MCF 10A (cell line): ENCODE results near the gene RPL7L1. TPM values are rescaled to one million over a fixed set of nuclear protein-coding genes. Genes with fewer than 3 reads are reported as not detected.

Experiments
- BruUV-seq: library from RNA; stranded (reverse); fragments of 400-500 nt; replicated peaks from 2 replicates; lab custom pipeline; 2021; lab: Mats Ljungman, UMichigan
- CTCF ChIA-PET: fragments of 300-600 bp; sonication (Branson Sonifier 250); formaldehyde crosslinking; extraction: SDS; loops from one replicate; lab custom pipeline; 2021; ENCODE audit warnings: antibody characterized with exemption, inconsistent platforms; lab: Yijun Ruan, JAX
- POLR2A ChIA-PET: fragments of 300-600, 350-650 bp; sonication (Branson Sonifier 250); formaldehyde crosslinking; extraction: SDS; loops from one replicate; lab custom pipeline; 2020; ENCODE audit warnings: antibody characterized with exemption, inconsistent platforms; lab: Yijun Ruan, JAX
- DNase-seq: peaks from one replicate; pipeline ENCODE4 v3.0.0-alpha.2; 2018; ENCODE audit not compliant: unreplicated experiment
- H3K27ac Mint-ChIP-seq: one replicate; pipeline ENCODE4 v1.8.0; 2022; ENCODE audit warnings: mild to moderate bottlenecking, low read depth, mixed read lengths; ENCODE audit not compliant: unreplicated experiment
- H3K27me3 Mint-ChIP-seq: one replicate; pipeline ENCODE4 v1.8.0; 2022; ENCODE audit warnings: mixed read lengths; ENCODE audit not compliant: insufficient read depth, unreplicated experiment
- H3K36me3 Mint-ChIP-seq: one replicate; pipeline ENCODE4 v1.8.0; 2022; ENCODE audit warnings: mild to moderate bottlenecking, moderate library complexity, mixed read lengths; ENCODE audit not compliant: insufficient read depth, unreplicated experiment
- H3K4me1 Mint-ChIP-seq: one replicate; pipeline ENCODE4 v1.8.0; 2022; ENCODE audit warnings: mixed read lengths; ENCODE audit not compliant: insufficient read depth, unreplicated experiment
- H3K4me3 Mint-ChIP-seq: one replicate; pipeline ENCODE4 v1.8.0; 2022; ENCODE audit warnings: mild to moderate bottlenecking, moderate library complexity, mixed read lengths; ENCODE audit not compliant: unreplicated experiment
- H3K9me3 Mint-ChIP-seq: one replicate; pipeline ENCODE4 v1.8.0; 2022; ENCODE audit warnings: mixed read lengths; ENCODE audit not compliant: unreplicated experiment
- intact Hi-C: fragments of 100-400 bp; cut with micrococcal nuclease; formaldehyde crosslinking; loops from 2 replicates; pipeline ENCODE4 v1.14.1; 2022
- total RNA-seq: library from RNA; stranded (reverse); gene quantifications from 2 replicates; pipeline ENCODE4 v1.2.3, GENCODE V29; 2022
- TF ChIP-seq, protein P1 (sequence below): fragments of 200-600 bp; IDR thresholded peaks from one replicate; pipeline ENCODE4 v1.8.0; 2022; ENCODE audit warnings: antibody characterized with exemption, mild to moderate bottlenecking; ENCODE audit not compliant: unreplicated experiment

Gene RPL7L1
- total RNA-seq, 1 experiment from 2014 or later, result 121 TPM

DNA sequence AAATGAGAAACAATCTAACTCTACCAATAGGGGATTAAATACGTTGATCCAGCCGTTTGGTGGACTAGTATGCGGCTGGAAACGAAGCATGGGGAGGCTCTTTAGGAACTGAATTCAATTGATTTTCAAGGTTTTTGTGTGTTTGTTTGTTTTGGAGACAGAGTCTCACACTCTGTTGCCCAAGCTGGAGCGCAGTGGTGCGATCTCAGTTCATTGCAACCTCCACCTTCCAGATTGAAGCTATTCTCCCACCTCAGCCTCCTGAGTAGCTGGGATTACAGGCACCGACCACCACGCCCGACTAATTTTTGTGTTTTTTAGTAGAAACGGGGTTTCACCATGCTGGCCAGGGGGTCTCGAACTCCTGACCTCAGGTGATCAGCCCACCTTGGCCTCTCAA lies 57.0 kb downstream of the RPL7L1 start:
- Mint-ChIP-seq H3K27ac (no peak overlapping the region), H3K27me3 (no peaks in the 10 kb centered on the region), H3K9me3 (no peaks in the 10 kb centered on the region), H3K4me1 (peaks cover 23% of the 10 kb centered on the region), H3K4me3 (no peak overlapping the region), H3K36me3 (peaks cover 45% of the 10 kb centered on the region)
- intact Hi-C loops, result no loop called here
- TF ChIP-seq, protein P1, sequence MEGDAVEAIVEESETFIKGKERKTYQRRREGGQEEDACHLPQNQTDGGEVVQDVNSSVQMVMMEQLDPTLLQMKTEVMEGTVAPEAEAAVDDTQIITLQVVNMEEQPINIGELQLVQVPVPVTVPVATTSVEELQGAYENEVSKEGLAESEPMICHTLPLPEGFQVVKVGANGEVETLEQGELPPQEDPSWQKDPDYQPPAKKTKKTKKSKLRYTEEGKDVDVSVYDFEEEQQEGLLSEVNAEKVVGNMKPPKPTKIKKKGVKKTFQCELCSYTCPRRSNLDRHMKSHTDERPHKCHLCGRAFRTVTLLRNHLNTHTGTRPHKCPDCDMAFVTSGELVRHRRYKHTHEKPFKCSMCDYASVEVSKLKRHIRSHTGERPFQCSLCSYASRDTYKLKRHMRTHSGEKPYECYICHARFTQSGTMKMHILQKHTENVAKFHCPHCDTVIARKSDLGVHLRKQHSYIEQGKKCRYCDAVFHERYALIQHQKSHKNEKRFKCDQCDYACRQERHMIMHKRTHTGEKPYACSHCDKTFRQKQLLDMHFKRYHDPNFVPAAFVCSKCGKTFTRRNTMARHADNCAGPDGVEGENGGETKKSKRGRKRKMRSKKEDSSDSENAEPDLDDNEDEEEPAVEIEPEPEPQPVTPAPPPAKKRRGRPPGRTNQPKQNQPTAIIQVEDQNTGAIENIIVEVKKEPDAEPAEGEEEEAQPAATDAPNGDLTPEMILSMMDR, result no peak
- ChIA-PET POLR2A (interaction anchor here (0.6 to 0.7 kb wide), 2 partner anchors 44 to 571 kb away, joined by 4 to 5 read pairs; no protein-coding TSS in a partner anchor), CTCF (interaction anchor here (0.6 kb wide), 1 partner anchor 706 kb away, joined by 4 read pairs; no protein-coding TSS in a partner anchor)
- no peak for DNase-seq
- no TSS peak for BruUV-seq

DNA sequence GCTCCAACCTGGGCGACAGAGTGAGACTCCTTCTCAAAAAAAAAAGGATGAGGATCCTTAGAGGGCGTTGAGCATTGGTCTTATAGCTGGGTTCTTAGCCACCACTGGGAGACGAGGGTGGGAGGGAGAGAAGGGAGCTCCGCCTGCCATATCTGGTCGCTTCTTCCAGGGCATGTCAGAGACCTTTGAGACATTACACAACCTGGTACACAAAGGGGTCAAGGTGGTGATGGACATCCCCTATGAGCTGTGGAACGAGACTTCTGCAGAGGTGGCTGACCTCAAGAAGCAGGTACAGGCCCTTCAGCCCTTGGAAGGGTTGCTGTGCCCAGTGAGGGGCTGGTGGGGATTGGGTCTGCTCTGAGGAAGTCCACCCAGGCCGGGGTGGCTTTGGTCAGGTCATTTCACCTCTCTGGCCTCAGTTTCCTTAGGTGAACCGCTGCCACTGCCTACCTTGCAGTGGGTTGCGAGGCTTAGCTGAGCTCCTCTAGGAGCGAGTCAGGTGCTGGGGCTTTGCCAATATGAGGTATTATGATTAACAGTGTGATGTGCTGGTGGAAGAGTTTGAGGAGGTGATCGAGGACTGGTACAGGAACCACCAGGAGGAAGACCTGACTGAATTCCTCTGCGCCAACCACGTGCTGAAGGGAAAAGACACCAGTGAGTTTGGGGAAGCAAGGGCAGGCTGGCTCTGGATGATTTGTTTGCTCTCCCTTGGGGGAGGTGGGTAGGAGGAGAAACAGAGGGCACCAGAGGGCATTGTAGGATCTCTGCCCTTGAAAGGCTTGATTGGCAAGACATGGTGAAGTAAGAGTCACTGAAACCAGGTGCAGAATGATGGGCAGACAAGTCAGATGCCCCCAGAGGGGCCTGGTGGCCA lies 58.4 kb downstream of the RPL7L1 start:
- no peak overlapping the region for H3K4me3 Mint-ChIP-seq
- peaks cover 49% of the 10 kb centered on the region for H3K36me3 Mint-ChIP-seq
- no peaks in the 10 kb centered on the region for H3K27me3 Mint-ChIP-seq
- CTCF ChIA-PET, result interaction anchor here (0.6 to 0.7 kb wide), 4 partner anchors 41 to 355 kb away, joined by 3 to 4 read pairs (median 4); no protein-coding TSS in a partner anchor
- DNase-seq, result no peak
- no peak overlapping the region for H3K27ac Mint-ChIP-seq
- POLR2A ChIA-PET, result interaction anchor here (0.5 to 1.3 kb wide), 7 partner anchors 8 to 1017 kb away, joined by 3 to 5 read pairs (median 3); partner anchors contain the start of genes KLC4, MED20, MRPL2 and PPP2R5D
- intact Hi-C loops, result no loop called here
- TF ChIP-seq, protein P1, result no peak
- no TSS peak for BruUV-seq
- no peaks in the 10 kb centered on the region for H3K9me3 Mint-ChIP-seq
- peaks cover 13% of the 10 kb centered on the region for H3K4me1 Mint-ChIP-seq

DNA sequence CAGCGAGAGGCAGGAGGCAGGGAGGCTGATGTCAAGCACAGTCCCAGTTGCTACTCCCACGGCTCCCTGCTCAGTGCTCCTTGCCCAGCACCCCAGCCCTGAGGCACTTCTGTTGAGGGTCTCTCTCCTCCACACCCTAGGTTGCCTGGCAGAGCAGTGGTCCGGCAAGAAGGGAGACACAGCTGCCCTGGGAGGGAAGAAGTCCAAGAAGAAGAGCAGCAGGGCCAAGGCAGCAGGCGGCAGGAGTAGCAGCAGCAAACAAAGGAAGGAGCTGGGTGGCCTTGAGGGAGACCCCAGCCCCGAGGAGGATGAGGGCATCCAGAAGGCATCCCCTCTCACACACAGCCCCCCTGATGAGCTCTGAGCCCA lies 59.0 kb downstream of the RPL7L1 start:
- BruUV-seq, result no TSS peak
- H3K4me3 Mint-ChIP-seq, result no peak overlapping the region
- H3K36me3 Mint-ChIP-seq, result peaks cover 49% of the 10 kb centered on the region
- no peak for DNase-seq
- no peaks in the 10 kb centered on the region for H3K27me3 Mint-ChIP-seq
- H3K4me1 Mint-ChIP-seq, result peaks cover 7% of the 10 kb centered on the region
- intact Hi-C loops, result no loop called here
- POLR2A ChIA-PET, result no interaction called here
- H3K9me3 Mint-ChIP-seq, result no peaks in the 10 kb centered on the region
- TF ChIP-seq, protein P1, result no peak
- no peak overlapping the region for H3K27ac Mint-ChIP-seq
- CTCF ChIA-PET, result interaction anchor here (1.2 kb wide), 1 partner anchor 292 kb away, joined by 3 read pairs; no protein-coding TSS in a partner anchor
